MG63 (cell line): ENCODE measurements around the gene ZNHIT2. TPM values are rescaled to one million over a fixed set of nuclear protein-coding genes. Genes with fewer than 3 reads are reported as not detected.

Source experiments
- DNase-seq: peaks from one replicate; pipeline ENCODE4 v3.0.0-alpha.2; 2020
- H3K27me3 ChIP-seq: fragments of 250-450 bp; sonication (Bioruptor Pico); 2 replicates; pipeline ENCODE4 v1.5.1; 2020; ENCODE audit warnings: mild to moderate bottlenecking, moderate library complexity
- H3K36me3 ChIP-seq: fragments of 250-450 bp; sonication (Bioruptor Pico); 2 replicates; pipeline ENCODE4 v1.5.1; 2020; ENCODE audit warnings: mild to moderate bottlenecking, moderate library complexity
- H3K4me3 ChIP-seq: fragments of 250-450 bp; sonication (Bioruptor Pico); 2 replicates; pipeline ENCODE4 v1.5.1; 2020; ENCODE audit warnings: mild to moderate bottlenecking, moderate library complexity
- H3K9me3 ChIP-seq: fragments of 250-450 bp; sonication (Bioruptor Pico); 2 replicates; pipeline ENCODE4 v1.5.1; 2020; ENCODE audit warnings: mild to moderate bottlenecking, moderate library complexity
- total RNA-seq: library from RNA; depleted of rRNA; stranded (reverse); fragments of >200 nt; shearing (Covaris generic); gene quantifications from 2 replicates; pipeline ENCODE4 v1.2.3, GENCODE V29; 2014; ENCODE audit warnings: low replicate concordance

ZNHIT2 gene
- total RNA-seq, 1 experiment from 2014 or later, result 12.0 TPM

DNA sequence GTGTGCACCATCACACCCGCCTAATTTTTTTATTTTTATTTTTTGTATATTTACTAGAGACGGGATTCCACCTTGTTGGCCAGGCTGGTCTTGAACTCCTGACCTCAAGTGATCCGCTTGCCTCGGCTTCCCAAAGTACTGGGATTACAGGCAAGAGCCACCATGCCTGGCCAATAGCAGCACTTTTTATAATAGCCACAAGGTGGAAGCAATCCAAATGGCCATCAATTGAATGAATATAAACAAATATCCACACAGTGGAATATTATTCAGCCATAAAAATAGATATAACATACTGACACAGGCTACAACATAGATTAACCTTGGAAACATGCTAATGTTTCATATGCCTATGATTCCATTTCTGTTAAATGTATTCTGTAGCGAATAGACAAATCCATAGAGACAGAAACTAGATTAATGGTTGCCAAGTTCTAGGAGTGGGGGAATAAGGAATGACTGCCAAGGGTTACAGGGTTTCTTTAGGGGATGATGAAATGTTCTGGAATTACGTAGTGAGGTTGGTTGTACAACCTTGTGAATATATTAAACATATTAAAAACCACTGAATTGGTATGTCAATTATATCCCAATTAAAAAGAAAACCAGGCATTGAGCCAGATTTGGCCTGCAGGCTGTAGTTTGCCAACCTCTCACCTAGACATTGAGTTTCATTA, 16.7 kb downstream of the ZNHIT2 start:
- Histone ChIP-seq H3K4me3 (no peak overlapping the region), H3K9me3 (no peaks in the 10 kb centered on the region), H3K27me3 (no peaks in the 10 kb centered on the region), H3K36me3 (peaks cover 10% of the 10 kb centered on the region)
- no peak for DNase-seq

DNA sequence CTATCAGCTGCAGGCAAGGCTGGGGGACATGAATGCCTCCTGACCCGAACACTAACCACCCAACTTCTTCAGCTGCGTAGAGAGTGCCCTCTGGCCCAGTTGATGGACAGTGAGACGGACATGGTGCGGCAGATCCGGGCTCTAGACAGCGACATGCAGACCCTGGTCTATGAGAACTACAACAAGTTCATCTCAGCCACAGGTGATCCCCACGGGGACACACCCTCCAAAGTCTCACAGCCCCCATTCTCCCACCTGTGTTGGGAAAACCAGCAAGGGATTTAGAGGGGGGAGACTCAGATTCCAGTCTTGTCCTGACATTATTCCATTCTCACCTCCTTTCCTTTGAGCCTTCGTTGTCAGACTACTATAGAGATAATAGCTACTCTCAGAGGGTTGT, 20.6 kb downstream of the ZNHIT2 start:
- Histone ChIP-seq H3K4me3 (peak overlapping the region; percentile 91), H3K36me3 (peaks cover 10% of the 10 kb centered on the region; the same call in 1 of the 2 replicates), H3K27me3 (no peaks in the 10 kb centered on the region), H3K9me3 (no peaks in the 10 kb centered on the region)
- DNase-seq, result no peak

- peak within 1 kb of the TSS; percentile 91 for H3K4me3 ChIP-seq
- peak; percentile 87 for DNase-seq
- H3K9me3 ChIP-seq, result no peaks in the 10 kb centered on the region
Measured at GRCh38 chr11:65095974-65096806, 21.3 kb downstream of the ZNHIT2 start, which contains the start of gene VPS51. TSS of gene VPS51 (plus strand) at chr11:65096214. CDS start at chr11:65096251, 37 bp downstream.

DNA sequence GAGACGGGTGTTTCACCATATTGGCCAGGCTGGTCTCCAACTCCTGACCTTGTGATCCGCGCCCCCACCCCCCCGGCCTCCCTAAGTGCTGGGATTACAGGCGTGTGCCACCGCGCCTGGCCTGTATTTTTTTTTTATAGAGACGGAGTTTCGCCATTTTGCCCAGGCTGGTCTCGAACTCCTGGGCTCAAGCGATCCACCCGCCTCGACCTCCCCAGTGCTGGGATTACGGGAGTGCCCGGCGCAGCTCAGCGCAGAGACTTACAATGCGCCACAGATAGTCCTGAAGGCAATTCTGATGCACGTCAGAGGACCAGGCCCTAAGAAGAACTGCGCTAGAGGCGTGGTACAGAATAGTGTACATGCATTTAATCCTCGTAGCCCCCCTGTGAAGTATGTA, 22.1 kb downstream of the ZNHIT2 start:
- H3K27me3 ChIP-seq, result no peaks in the 10 kb centered on the region
- peaks cover 7% of the 10 kb centered on the region; the same call in 1 of the 2 replicates for H3K36me3 ChIP-seq
- DNase-seq, result no peak
- H3K9me3 ChIP-seq, result no peaks in the 10 kb centered on the region
- H3K4me3 ChIP-seq, result peak overlapping the region; percentile 91

More at GRCh38 chr11:65095974-65096806, 21.3 kb downstream of the ZNHIT2 start, which contains the start of gene VPS51:
- Histone ChIP-seq H3K27me3 (no peaks in the 10 kb centered on the region), H3K36me3 (peaks cover 10% of the 10 kb centered on the region; the same call in 1 of the 2 replicates)

DNA sequence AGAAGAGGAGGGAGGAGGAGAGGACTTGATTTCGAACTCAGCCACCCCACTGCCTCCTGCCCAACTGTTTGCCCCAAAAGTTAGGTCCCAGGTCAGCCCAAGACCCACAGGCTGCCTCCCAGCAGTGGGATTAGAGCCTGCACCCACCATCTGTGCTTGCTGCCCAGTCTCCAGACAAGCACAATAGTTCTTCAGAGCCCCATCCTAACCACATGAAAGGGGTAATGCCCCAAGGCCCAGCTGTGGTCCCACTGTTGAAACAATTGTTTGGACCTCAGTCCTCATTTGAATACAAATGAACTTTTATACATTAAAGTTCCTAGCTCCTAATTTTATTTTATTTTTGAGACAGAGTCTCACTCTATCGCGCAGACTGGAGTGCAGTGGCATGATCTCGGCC, 26.9 kb downstream of the ZNHIT2 start:
- Histone ChIP-seq H3K36me3 (peaks cover 19% of the 10 kb centered on the region), H3K4me3 (no peak overlapping the region), H3K9me3 (no peaks in the 10 kb centered on the region), H3K27me3 (no peaks in the 10 kb centered on the region)
- no peak for DNase-seq

- H3K9me3 ChIP-seq, result no peaks in the 10 kb centered on the region
- DNase-seq, result no peak
- H3K36me3 ChIP-seq, result peaks cover 25% of the 10 kb centered on the region
- no peak overlapping the region for H3K4me3 ChIP-seq
- no peaks in the 10 kb centered on the region for H3K27me3 ChIP-seq
Measured at GRCh38 chr11:65089621-65090020, 27.9 kb downstream of the ZNHIT2 start.

DNA sequence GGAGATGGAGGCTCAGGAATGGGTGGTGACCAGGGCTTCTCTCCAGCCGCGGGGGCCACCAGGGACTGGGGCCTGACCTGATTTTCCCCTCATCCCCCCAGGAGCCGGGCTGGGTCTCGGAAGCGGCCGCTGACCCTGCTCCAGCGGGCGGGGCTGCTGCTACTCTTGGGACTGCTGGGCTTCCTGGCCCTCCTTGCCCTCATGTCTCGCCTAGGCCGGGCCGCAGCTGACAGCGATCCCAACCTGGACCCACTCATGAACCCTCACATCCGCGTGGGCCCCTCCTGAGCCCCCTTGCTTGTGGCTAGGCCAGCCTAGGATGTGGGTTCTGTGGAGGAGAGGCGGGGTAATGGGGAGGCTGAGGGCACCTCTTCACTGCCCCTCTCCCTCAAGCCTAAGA, 29.7 kb downstream of the ZNHIT2 start:
- DNase-seq, result no peak
- Histone ChIP-seq H3K36me3 (peaks cover 29% of the 10 kb centered on the region), H3K4me3 (no peak overlapping the region), H3K9me3 (no peaks in the 10 kb centered on the region), H3K27me3 (no peaks in the 10 kb centered on the region)

GRCh38 chr11:65087216-65087615, 30.3 kb downstream of the ZNHIT2 start:
- Histone ChIP-seq H3K4me3 (no peak overlapping the region), H3K36me3 (peaks cover 32% of the 10 kb centered on the region), H3K27me3 (no peaks in the 10 kb centered on the region), H3K9me3 (no peaks in the 10 kb centered on the region)
- no peak for DNase-seq

GRCh38 chr11:65086809-65087208, 30.7 kb downstream of the ZNHIT2 start:
- Histone ChIP-seq H3K36me3 (peaks cover 36% of the 10 kb centered on the region), H3K9me3 (no peaks in the 10 kb centered on the region)

DNA sequence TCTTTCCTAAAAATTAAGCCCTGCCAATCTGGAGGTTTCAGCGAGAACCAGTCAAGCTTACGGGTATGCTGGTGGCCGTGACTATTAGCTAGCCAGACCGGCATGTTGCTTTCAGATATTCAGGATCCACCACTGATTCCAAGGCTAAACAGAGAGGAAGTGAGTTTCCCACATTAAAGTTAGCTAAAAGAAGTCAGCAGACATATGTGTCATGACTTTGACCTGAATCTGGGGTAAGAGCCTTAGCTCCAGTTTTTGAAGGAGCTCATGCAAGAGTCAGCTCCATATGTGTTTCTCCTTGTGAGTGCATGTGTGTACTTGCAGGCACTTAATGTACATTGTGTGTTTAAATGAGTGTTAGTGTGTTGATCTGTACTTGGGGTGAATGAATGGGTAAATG, 32.1 kb downstream of the ZNHIT2 start:
- H3K36me3 ChIP-seq, result peaks cover 47% of the 10 kb centered on the region
- no peaks in the 10 kb centered on the region for H3K9me3 ChIP-seq
- H3K4me3 ChIP-seq, result no peak overlapping the region; the same call in 1 of the 2 replicates
- no peak for DNase-seq
- H3K27me3 ChIP-seq, result no peaks in the 10 kb centered on the region

More at GRCh38 chr11:65086809-65087208, 30.7 kb downstream of the ZNHIT2 start:
- no peak overlapping the region for H3K4me3 ChIP-seq
- no peak for DNase-seq
- H3K27me3 ChIP-seq, result no peaks in the 10 kb centered on the region

DNA sequence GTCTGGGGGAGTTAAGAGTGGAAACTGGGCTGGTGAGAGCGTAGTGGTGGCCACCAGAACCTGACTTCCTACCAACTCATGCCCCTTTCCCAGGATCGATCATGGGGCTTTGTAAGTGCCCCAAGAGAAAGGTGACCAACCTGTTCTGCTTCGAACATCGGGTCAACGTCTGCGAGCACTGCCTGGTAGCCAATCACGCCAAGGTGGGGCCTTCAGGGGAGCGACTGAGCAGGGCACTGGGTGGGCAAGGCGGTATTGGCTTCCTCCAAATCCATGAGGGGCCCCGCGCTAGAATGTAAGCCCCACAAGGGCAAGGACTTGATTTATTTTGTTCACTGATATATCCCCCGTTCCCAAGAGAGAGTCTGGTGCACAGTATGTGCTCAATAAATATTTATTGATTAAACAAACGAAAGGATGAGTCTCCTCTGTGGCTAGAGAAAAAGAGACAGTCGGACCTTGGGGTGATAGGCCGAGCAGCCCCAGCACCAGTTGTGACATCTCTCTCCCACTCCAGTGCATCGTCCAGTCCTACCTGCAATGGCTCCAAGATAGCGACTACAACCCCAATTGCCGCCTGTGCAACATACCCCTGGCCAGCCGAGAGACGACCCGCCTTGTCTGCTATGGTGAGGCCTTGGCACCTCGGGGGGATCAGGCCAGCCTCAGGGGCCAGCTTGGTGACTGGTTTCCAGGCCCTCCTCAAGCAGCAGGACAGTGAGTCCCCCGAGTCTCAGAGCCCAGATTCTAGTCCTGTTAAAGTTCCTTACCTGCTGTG, 32.7 kb downstream of the ZNHIT2 start:
- H3K27me3 ChIP-seq, result no peaks in the 10 kb centered on the region
- H3K4me3 ChIP-seq, result peak overlapping the region; percentile 77
- H3K36me3 ChIP-seq, result peaks cover 54% of the 10 kb centered on the region
- H3K9me3 ChIP-seq, result no peaks in the 10 kb centered on the region
- no peak for DNase-seq

DNA sequence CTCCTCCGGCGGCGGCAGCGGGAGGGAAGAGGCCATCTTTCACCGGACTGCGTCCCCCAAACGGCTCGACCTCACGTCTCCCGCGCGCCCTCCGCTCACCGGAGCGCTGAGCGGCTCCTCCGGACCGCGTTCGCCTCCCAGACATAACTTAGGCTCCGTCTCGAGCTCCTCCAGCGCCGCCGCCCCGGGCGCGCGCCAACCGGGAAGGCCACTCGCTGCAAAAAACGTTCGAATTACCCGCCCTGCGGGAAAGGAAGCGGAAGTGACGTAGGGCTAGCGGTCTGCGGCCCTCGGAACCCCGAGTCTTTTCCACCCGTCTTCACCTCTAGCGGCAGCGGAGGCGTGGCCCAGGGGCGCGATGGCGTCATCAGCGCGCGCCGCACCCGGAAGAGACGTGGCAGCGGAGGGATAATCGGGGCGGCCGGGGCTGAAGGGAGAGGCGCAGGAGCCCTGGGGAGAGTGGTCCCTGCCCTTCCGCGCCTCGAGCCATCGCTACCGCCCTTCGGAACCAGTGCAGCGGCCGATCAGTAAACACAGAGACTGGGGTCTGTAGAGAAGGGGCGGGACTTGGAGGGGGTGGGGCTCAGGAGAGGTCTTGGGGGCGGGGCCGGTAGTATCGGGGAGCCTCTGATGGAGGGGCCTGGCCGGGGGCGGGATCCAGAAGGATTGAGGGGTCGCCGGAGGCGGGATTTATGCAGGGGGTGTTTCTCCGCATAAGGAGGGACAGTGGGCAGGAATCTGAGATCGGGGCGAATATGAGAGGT, 33.5 kb downstream of the ZNHIT2 start, which contains the start of the genes CDCA5 and ZFPL1:
CDCA5 (minus strand) TSS at position 207 of the 764 bp plus-strand sequence; CDS start at position 145, 62 bp downstream.
ZFPL1 (plus strand) TSS at position 389 of the 764 bp plus-strand sequence. CDS start 477 bp downstream, outside the sequence.
- peak; percentile 96 for DNase-seq
- H3K36me3 ChIP-seq, result peaks cover 59% of the 10 kb centered on the region
- H3K9me3 ChIP-seq, result no peaks in the 10 kb centered on the region
- peak within 1 kb of the TSS; percentile 77 for H3K4me3 ChIP-seq
- H3K27me3 ChIP-seq, result no peaks in the 10 kb centered on the region

- no peak for DNase-seq
- no peaks in the 10 kb centered on the region for H3K27me3 ChIP-seq
- H3K9me3 ChIP-seq, result no peaks in the 10 kb centered on the region
- peak overlapping the region; percentile 77 for H3K4me3 ChIP-seq
- peaks cover 65% of the 10 kb centered on the region for H3K36me3 ChIP-seq
Measured at GRCh38 chr11:65083134-65083833, 34.2 kb downstream of the ZNHIT2 start.

DNA sequence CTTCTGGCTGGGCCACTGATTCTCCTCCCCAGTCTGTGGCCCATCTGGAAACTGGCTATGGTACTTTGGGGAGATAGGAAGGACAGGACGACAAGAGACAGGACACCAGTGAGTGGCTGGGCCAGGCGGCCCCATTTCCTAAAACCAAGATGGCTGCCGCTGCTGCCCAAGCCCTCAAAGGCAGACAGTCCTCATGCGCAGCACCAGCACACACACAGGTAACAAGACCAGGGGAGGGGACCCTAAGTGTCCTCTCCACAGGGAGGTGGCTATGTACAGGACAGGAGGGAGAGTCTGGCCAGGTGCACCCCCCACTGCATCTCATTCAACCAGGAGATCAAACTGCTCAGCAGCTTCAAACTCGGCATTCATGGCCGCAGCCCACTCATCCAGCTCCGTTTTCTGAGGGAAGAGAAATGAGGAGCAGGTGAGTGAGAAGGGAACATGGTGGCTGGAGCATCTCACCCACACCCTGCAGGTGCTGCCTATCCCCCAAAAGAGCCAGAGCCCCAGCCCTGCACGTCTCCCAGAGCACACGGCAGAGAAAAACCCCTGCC, 38.6 kb downstream of the ZNHIT2 start:
- Histone ChIP-seq H3K4me3 (no peak overlapping the region), H3K36me3 (peaks cover 61% of the 10 kb centered on the region), H3K9me3 (no peaks in the 10 kb centered on the region), H3K27me3 (no peaks in the 10 kb centered on the region)
- no peak for DNase-seq

- DNase-seq, result peak; percentile 27
- Histone ChIP-seq H3K27me3 (no peaks in the 10 kb centered on the region), H3K36me3 (peaks cover 61% of the 10 kb centered on the region), H3K9me3 (no peaks in the 10 kb centered on the region), H3K4me3 (no peak overlapping the region)
Measured at GRCh38 chr11:65078151-65078550, 39.4 kb downstream of the ZNHIT2 start.
